PC-9 (cell line): ENCODE measurements around the gene PMPCB.
"Not testable (repeated sequence)": the region's sequence is repeated elsewhere in the genome, so short reads cannot be mapped to it uniquely, and the experiment has no call there.

Experiments
- CTCF ChIP-seq: fragments of 200-600 bp; sonication (generic); conservative IDR thresholded peaks from 2 replicates; pipeline ENCODE4 v1.6.1; 2017; ENCODE audit warnings: mixed run types, antibody characterized with exemption, mild to moderate bottlenecking, moderate library complexity
- EZH2 ChIP-seq: fragments of 200-600 bp; sonication (generic); IDR thresholded peaks from 2 replicates; pipeline ENCODE4 v1.8.0; 2017; ENCODE audit warnings: antibody characterized with exemption, low read depth

DNA sequence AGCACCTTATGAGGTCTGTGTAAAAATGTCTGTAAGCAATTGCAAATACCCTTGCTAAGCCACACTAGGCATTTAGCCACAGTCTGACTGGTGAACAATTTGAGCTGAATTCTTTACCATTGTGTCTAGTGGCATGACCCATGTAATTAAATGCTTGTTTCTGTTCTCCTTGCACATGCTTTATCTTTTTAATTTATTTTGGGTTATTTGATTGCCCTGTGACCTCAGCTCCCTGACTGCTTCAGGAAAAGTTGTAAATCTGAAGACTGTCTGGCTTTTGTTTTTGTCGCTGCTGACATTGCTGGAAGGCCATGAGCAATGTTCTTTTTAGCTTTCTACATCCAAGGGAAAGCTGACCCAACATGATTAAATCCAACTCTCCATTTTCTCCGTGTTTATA is 31.0 kb upstream of the PMPCB start:
- TF ChIP-seq EZH2, CTCF: not testable (repeated sequence)
